IPS-11a (cell line): Measurements from ENCODE around the gene CSNK1G1.

Experiments
- H3K4me3 ChIP-seq: one replicate; pipeline ENCODE4 v1.5.1; 2013; ENCODE audit warnings: low read depth, low read length, control low read depth

Gene CSNK1G1

DNA sequence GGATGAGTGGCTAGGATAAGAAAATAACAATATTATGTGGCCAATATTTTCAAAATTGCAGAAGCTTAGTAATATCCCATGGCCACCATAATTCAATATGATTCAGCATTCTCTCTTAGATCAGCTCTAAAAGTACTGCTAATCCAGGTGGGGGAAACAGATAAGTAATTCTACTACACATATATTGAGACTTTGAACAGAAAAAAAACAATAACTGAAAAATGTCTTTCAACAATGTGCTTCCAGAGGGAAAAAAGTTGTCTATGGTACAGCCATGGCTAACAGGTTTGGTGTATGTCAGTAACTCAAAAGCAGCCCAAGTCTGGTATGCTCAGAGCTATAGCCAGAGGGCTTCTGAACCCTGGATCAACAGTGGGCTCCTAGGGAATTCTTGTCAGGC is 150.8 kb downstream of the CSNK1G1 start:
- H3K4me3 ChIP-seq: no peak overlapping the region

GRCh38 chr15:64197425-64197824 is 158.5 kb downstream of the CSNK1G1 start:
- no peak overlapping the region for H3K4me3 ChIP-seq

- H3K4me3 ChIP-seq: no peak overlapping the region
Observed at GRCh38 chr15:64193971-64194370, 162.0 kb downstream of the CSNK1G1 start.

DNA sequence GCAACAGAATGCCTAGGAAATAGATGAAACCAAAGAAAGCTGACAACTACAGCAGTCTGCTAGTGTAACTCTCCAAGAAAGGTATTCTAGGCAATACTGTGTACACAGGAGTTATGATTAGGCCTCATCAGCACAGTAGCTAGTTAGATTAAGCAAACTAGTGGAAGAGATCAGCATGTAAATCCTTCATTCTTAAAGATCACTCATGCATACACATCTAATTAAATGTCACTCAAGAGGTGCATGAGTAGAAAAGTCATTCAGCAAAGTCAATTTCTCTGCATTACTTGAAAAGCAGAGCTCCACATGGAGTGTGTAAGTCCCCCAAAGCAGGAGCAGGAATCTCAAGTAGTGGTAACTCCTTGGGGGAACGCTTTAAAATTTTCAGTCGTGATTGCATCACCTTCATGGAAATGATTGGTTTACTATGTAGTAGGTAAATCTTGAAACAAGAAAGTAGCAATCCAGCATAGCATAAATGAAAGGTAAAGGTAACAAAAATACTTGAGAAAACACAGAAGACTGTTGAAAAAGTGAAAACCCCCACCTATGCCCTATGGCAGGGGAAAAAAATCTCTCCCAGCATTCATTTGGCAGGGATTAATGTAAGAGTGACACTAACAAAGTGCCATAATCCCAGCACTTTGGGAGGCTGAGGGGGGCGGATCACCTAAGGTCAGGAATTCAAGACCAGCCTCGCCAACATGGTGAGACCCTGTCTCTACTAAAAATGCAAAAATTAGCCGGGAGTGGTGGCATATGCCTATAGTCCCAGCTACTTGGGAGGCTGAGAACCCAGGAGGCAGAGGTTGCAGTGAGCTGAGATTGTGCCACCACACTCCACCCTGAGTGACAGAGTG is 163.8 kb downstream of the CSNK1G1 start:
- H3K4me3 ChIP-seq: no peak overlapping the region

GRCh38 chr15:64187396-64188191 is 168.4 kb downstream of the CSNK1G1 start:
- no peak overlapping the region for H3K4me3 ChIP-seq

- no peak overlapping the region for H3K4me3 ChIP-seq
Observed at GRCh38 chr15:64185146-64185911, 170.6 kb downstream of the CSNK1G1 start.

GRCh38 chr15:64182859-64183370 is 173.1 kb downstream of the CSNK1G1 start:
- H3K4me3 ChIP-seq: no peak overlapping the region

DNA sequence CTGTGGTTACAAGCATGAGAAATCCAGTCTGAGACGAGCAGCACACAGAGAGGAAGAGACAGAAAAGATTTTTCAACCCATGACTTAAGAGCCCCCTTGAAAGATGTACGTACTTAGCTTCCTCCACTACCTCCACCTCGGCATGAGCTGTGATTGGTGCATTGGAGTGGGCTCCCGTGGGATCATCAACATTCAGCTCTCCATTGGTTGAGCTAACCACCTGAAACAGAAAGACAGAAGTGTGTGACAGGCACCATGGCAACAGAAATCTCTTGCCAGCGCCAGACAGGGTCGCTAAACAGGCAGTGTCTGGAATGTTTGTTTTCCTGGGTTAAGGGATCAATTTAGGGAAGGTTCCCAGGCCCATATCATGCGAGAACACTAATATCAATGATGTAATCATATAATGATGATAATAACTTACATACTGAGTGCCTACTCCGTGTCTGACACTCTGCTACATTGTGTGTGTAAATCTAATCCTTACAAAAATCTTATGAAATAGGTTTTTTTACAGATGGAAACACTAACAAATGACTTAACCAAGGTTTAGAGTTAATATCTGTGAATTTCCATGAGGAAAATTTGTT is 175.6 kb downstream of the CSNK1G1 start:
- H3K4me3 ChIP-seq: no peak overlapping the region

GRCh38 chr15:64166102-64166890 is 189.7 kb downstream of the CSNK1G1 start:
- no peak overlapping the region for H3K4me3 ChIP-seq

GRCh38 chr15:64164436-64164835 is 191.5 kb downstream of the CSNK1G1 start:
- no peak overlapping the region for H3K4me3 ChIP-seq

- H3K4me3 ChIP-seq: peak overlapping the region; percentile 28
Observed at GRCh38 chr15:64163659-64164362, 192.2 kb downstream of the CSNK1G1 start.

GRCh38 chr15:64162869-64163658 is 192.9 kb downstream of the CSNK1G1 start, which contains the start of gene PPIB:
PPIB (minus strand) TSS chr15:64163022; CDS start chr15:64162986, 36 bp downstream.
- H3K4me3 ChIP-seq: peak within 1 kb of the TSS; percentile 67

- peak overlapping the region; percentile 67 for H3K4me3 ChIP-seq
Observed at GRCh38 chr15:64162478-64162868, 193.5 kb downstream of the CSNK1G1 start.

GRCh38 chr15:64161688-64162477 is 194.1 kb downstream of the CSNK1G1 start:
- peak overlapping the region; percentile 67 for H3K4me3 ChIP-seq

- no peak overlapping the region for H3K4me3 ChIP-seq
Observed at GRCh38 chr15:64158363-64159134, 197.4 kb downstream of the CSNK1G1 start.

DNA sequence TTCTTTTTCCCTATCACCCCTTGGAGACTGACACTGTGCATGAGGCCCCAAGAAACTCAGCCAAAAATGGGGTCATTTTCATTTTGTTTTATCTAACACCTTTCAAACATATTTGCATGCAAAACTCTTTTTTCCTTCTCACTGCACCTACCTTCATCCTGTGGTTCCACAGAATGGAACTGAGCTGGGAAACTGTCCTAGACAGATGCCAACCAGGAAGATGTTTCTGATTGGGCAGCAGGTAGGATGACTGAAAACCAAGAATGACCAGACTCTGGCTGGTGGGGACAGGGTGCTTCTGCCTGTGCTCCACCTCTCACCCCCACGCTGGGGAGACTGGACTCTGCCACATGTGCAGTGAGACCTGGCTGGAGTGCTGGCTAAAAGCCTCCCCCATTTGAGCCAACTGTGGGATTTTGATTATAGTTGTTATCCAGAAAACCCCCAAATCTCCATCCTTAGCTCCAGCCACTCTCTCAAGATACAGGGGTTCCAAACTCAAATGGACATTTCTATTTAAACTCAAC is 198.3 kb downstream of the CSNK1G1 start:
- no peak overlapping the region for H3K4me3 ChIP-seq
